HCT116 (cell line): Measurements from ENCODE around the gene RANBP9. TPM values are rescaled to one million over a fixed set of nuclear protein-coding genes. Genes with fewer than 3 reads are reported as not detected.

Source experiments
- ATAC-seq: fragments of 200-7000 bp; cut with Tn5 transposase; 2 replicates; pipeline ENCODE4 v1.9.1; 2020; ENCODE audit warnings: mild to moderate bottlenecking, moderate library complexity
- BruUV-seq: library from RNA; stranded (reverse); fragments of 400-500 nt; replicated peaks from 2 replicates; lab custom pipeline; 2021; lab: Mats Ljungman, UMichigan
- CTCF ChIA-PET: fragments of 300-600 bp; sonication (Branson Sonifier 250); formaldehyde crosslinking; loops from one replicate; lab custom pipeline; 2021; ENCODE audit warnings: antibody characterized with exemption; lab: Charles Lee
- POLR2A ChIA-PET: fragments of 300-600, 350-600 bp; sonication (Branson Sonifier 250); formaldehyde crosslinking; loops from one replicate; lab custom pipeline; 2021; ENCODE audit warnings: antibody characterized with exemption; lab: Charles Lee
- RAD21 ChIA-PET, 2 experiments: fragments of 300-600 bp; sonication (Branson Sonifier 250); formaldehyde crosslinking; loops; one replicate each; lab custom pipeline; 2023; ENCODE audit warnings: low total read pairs in 2 of 2; ENCODE audit not compliant: uncharacterized antibody in 2 of 2, unreplicated experiment in 2 of 2, low non-redundant PET in 1 of 2; lab: Charles Lee
- DNase-seq: peaks from one replicate; pipeline ENCODE4 v3.0.0-alpha.2; 2010; ENCODE audit warnings: low read depth, low spot score
- H2AFZ ChIP-seq: fragments of 200-600 bp; shearing (Covaris generic), sonication (generic); 2 replicates; pipeline ENCODE4 v1.6.1; 2017; ENCODE audit warnings: low read depth, mixed run types, mixed read lengths, antibody characterized with exemption, low read length; ENCODE audit not compliant: poor library complexity, severe bottlenecking
- H3K27ac ChIP-seq: 2 replicates; pipeline ENCODE4 v1.5.1; 2012; ENCODE audit warnings: low read depth, low read length
- H3K27me3 ChIP-seq: fragments of 200-600 bp; sonication (generic); 2 replicates; pipeline ENCODE4 v1.6.1; 2016; ENCODE audit warnings: mixed run types, low read length, mixed read lengths; ENCODE audit not compliant: insufficient read depth
- H3K36me3 ChIP-seq, 2 experiments: fragments of 200-500 bp in 1 of 2; fragments of 200-600 bp in 1 of 2; sonication (Bioruptor generic) in 1 of 2; sonication (generic) in 1 of 2; 2 replicates each; pipeline versions ENCODE4 v1.5.1 to v1.6.1; 2014 to 2016; ENCODE audit warnings: low read length in 2 of 2, inconsistent platforms in 1 of 2, mixed read lengths in 1 of 2, mixed run types in 1 of 2; ENCODE audit not compliant: insufficient read depth in 2 of 2, control insufficient read depth in 1 of 2
- H3K4me1 ChIP-seq, 2 experiments: fragments of 200-600 bp in 1 of 2; sonication (generic) in 1 of 2; 2 replicates each; pipeline versions ENCODE4 v1.5.1 to v1.6.1; 2012 to 2017; ENCODE audit warnings: low read length in 2 of 2, inconsistent platforms in 1 of 2, mild to moderate bottlenecking in 1 of 2, mixed read lengths in 1 of 2, mixed run types in 1 of 2, moderate library complexity in 1 of 2; ENCODE audit not compliant: insufficient read depth in 2 of 2, control insufficient read depth in 1 of 2
- H3K4me2 ChIP-seq: fragments of 200-600 bp; sonication (generic); 2 replicates; pipeline ENCODE4 v1.6.1; 2017; ENCODE audit warnings: mixed run types, low read length, mixed read lengths
- H3K4me3 ChIP-seq, 2 experiments: fragments of 200-600 bp in 1 of 2; sonication (generic) in 1 of 2; replicated peaks in 1 of 2; 2 replicates each; pipeline ENCODE4 v1.5.1; 2011 to 2016; ENCODE audit warnings: low read length in 2 of 2, control low read depth in 1 of 2, low read depth in 1 of 2, mild to moderate bottlenecking in 1 of 2, mixed read lengths in 1 of 2, mixed run types in 1 of 2
- H3K79me2 ChIP-seq: fragments of 200-600 bp; sonication (generic); 2 replicates; pipeline ENCODE4 v1.6.1; 2017; ENCODE audit warnings: mild to moderate bottlenecking, mixed run types, low read length, moderate library complexity, mixed read lengths; ENCODE audit not compliant: insufficient read depth
- H3K9ac ChIP-seq: fragments of 200-600 bp; sonication (generic); 2 replicates; pipeline ENCODE4 v1.6.1; 2016; ENCODE audit warnings: low read length, mixed read lengths
- H3K9me2 ChIP-seq: fragments of 200-600 bp; sonication (generic), shearing (Covaris generic); 2 replicates; pipeline ENCODE4 v1.6.1; 2017; ENCODE audit warnings: mixed run types, mild to moderate bottlenecking, moderate library complexity; ENCODE audit not compliant: insufficient read depth
- H3K9me3 ChIP-seq, 2 experiments: fragments of 200-500 bp in 1 of 2; fragments of 200-600 bp in 1 of 2; sonication (Bioruptor generic) in 1 of 2; sonication (generic) in 1 of 2; 2 replicates each; pipeline ENCODE4 v1.6.1; 2014 to 2017; ENCODE audit warnings: low read length in 2 of 2, mixed read lengths in 2 of 2, inconsistent platforms in 1 of 2, low read depth in 1 of 2, mild to moderate bottlenecking in 1 of 2, mixed run types in 1 of 2, moderate library complexity in 1 of 2; ENCODE audit not compliant: control insufficient read depth in 1 of 2, insufficient read depth in 1 of 2
- H4K20me1 ChIP-seq: fragments of 200-600 bp; sonication (generic), shearing (Covaris generic); 2 replicates; pipeline ENCODE4 v1.6.1; 2017; ENCODE audit warnings: mixed run types, mild to moderate bottlenecking, moderate library complexity; ENCODE audit not compliant: insufficient read depth
- CBX3 ChIP-seq: IDR thresholded peaks from 2 replicates; pipeline ENCODE4 v1.6.1; 2012; ENCODE audit warnings: low read depth
- EGR1 ChIP-seq: IDR thresholded peaks from 2 replicates; pipeline ENCODE4 v1.6.1; 2012; ENCODE audit warnings: low read depth
- ELF1 ChIP-seq: IDR thresholded peaks from 2 replicates; pipeline ENCODE4 v1.6.1; 2012; ENCODE audit warnings: low read depth, borderline replicate concordance
- RAD21 ChIP-seq: IDR thresholded peaks from 2 replicates; pipeline ENCODE4 v1.6.1; 2012; ENCODE audit warnings: low read depth, mild to moderate bottlenecking
- REST ChIP-seq: IDR thresholded peaks from 2 replicates; pipeline ENCODE4 v1.6.1; 2012; ENCODE audit warnings: low read depth
- SP1 ChIP-seq: IDR thresholded peaks from 2 replicates; pipeline ENCODE4 v1.6.1; 2012; ENCODE audit warnings: low read depth
- YY1 ChIP-seq: IDR thresholded peaks from 2 replicates; pipeline ENCODE4 v1.6.1; 2011; ENCODE audit warnings: low read length, low read depth, moderate library complexity, mild to moderate bottlenecking; ENCODE audit not compliant: insufficient replicate concordance; ENCODE audit errors: extremely low read depth
- ZBTB33 ChIP-seq: IDR thresholded peaks from 2 replicates; pipeline ENCODE4 v1.6.1; 2011; ENCODE audit warnings: mild to moderate bottlenecking, low read length, moderate library complexity; ENCODE audit not compliant: insufficient replicate concordance; ENCODE audit errors: extremely low read depth
- ZNF274 ChIP-seq: fragments of 200-500 bp; sonication (Bioruptor generic); IDR thresholded peaks from 2 replicates; pipeline ENCODE4 v1.6.1; 2014; ENCODE audit warnings: mild to moderate bottlenecking, low read depth, low read length, inconsistent platforms
- intact Hi-C: fragments of 100-400 bp; cut with micrococcal nuclease; formaldehyde crosslinking; loops from 2 replicates; pipeline ENCODE4 v1.10.0; 2022
- total RNA-seq: library from RNA; stranded (reverse); gene quantifications from one replicate; pipeline ENCODE4 v1.2.1, GENCODE V29; 2021; ENCODE audit not compliant: unreplicated experiment

Gene RANBP9
- total RNA-seq, 1 experiment from 2014 or later, result 48.0 TPM

- Histone ChIP-seq H3K27me3 (no peaks in the 10 kb centered on the region), H3K36me3 (peaks cover 12 to 14% of the 10 kb centered on the region in 2 experiments; a peak in 2 of 4 replicates), H3K9me3 (no peaks in the 10 kb centered on the region), H3K9me2 (no peaks in the 10 kb centered on the region), H3K4me2 (no peak overlapping the region), H3K27ac (no peak overlapping the region), H4K20me1 (no peaks in the 10 kb centered on the region), H3K9ac (no peak overlapping the region), H2AFZ (no peak overlapping the region), H3K4me3 (no peak overlapping the region), H3K79me2 (no peaks in the 10 kb centered on the region), H3K4me1 (no peaks in the 10 kb centered on the region)
- ChIA-PET POLR2A (no interaction called here), RAD21 (no interaction called here), CTCF (no interaction called here)
- ATAC-seq, result no peak
- intact Hi-C loops, result no loop called here
- no TSS peak for BruUV-seq
- no peak for DNase-seq
- no peak for TF ChIP-seq ZNF274
- no peak for TF ChIP-seq ZBTB33
- TF ChIP-seq ELF1, result no peak
- no peak for TF ChIP-seq YY1
- no peak for TF ChIP-seq RAD21
- TF ChIP-seq SP1, result no peak
- TF ChIP-seq CBX3, result no peak
- TF ChIP-seq EGR1, result no peak
- TF ChIP-seq REST, result no peak
These were observed 73.6 kb downstream of the RANBP9 start for GRCh38 chr6:13638014-13638413.
